ENCODE results near the gene HECTD3.
"Not testable (repeated sequence)": the region's sequence is repeated elsewhere in the genome, so short reads cannot be mapped to it uniquely, and the experiment has no call there.

Gene HECTD3

DNA sequence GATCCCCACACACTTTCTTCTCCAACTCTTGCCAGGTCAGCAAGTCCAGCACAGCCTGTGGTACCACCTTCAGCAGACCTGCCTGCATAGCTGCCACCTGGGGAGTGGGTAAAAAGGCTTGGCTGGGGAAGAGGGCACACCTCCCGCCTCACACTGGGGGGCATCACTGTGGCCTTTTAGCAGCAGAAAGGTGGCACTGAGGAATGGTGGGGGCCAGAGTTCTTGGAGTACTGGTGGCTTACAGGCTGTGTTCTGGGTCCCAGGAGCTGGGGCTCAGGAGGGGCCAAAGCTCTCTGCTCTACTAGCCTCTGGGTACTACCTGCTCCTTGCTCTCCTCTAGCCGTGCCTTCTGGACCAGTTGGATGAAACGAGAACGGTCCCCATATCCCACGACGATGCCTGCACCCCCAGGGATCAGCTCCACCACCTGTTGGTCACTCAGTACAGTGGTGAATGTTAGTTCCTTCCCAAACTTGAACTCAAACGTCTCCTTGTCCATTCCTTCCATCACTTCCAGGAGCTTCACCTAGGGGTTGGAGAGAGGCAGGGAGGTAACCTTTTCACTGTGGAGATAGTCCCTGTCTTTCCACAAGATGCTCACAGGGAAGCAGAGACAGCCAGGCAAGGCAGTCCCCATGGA, 6.7 kb downstream of the HECTD3 start:
- no peaks in the 10 kb centered on the region for H3K79me2 ChIP-seq (ENCODE audit: low read length)
- H3K9ac ChIP-seq (ENCODE audit: low read length): no peak overlapping the region
- H2AFZ ChIP-seq (ENCODE audit: low read depth, low read length): no peak overlapping the region
- H3K36me3 ChIP-seq (replicated peaks; ENCODE audit: low read depth, low read length): no peaks in the 10 kb centered on the region
- H3K4me2 ChIP-seq (ENCODE audit: low read length): no peak overlapping the region
- TF ChIP-seq, protein P1, sequence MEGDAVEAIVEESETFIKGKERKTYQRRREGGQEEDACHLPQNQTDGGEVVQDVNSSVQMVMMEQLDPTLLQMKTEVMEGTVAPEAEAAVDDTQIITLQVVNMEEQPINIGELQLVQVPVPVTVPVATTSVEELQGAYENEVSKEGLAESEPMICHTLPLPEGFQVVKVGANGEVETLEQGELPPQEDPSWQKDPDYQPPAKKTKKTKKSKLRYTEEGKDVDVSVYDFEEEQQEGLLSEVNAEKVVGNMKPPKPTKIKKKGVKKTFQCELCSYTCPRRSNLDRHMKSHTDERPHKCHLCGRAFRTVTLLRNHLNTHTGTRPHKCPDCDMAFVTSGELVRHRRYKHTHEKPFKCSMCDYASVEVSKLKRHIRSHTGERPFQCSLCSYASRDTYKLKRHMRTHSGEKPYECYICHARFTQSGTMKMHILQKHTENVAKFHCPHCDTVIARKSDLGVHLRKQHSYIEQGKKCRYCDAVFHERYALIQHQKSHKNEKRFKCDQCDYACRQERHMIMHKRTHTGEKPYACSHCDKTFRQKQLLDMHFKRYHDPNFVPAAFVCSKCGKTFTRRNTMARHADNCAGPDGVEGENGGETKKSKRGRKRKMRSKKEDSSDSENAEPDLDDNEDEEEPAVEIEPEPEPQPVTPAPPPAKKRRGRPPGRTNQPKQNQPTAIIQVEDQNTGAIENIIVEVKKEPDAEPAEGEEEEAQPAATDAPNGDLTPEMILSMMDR (IDR thresholded peaks at IDR 0.05; ENCODE audit: low read depth, low read length): no peak
- no peak for TF ChIP-seq EZH2phosphoT487 (IDR thresholded peaks at IDR 0.05; ENCODE audit: low read depth)
- H3K4me1 ChIP-seq (ENCODE audit: low read length): peaks cover 6% of the 10 kb centered on the region
- H3K27me3 ChIP-seq (ENCODE audit: low read depth, low read length): no peaks in the 10 kb centered on the region
- no peak overlapping the region for H3K27ac ChIP-seq (ENCODE audit: low read length)
- no peaks in the 10 kb centered on the region for H3K9me3 ChIP-seq (ENCODE audit: insufficient read depth, low read length)
- no peaks in the 10 kb centered on the region for H4K20me1 ChIP-seq (ENCODE audit: insufficient read depth, low read length)
- H3K4me3 ChIP-seq (ENCODE audit: low read length): no peak overlapping the region

GRCh38 chr1:45003741-45004140, 7.4 kb downstream of the HECTD3 start:
- Histone ChIP-seq H3K4me1 (ENCODE audit: low read length) (peaks cover 6% of the 10 kb centered on the region), H3K9me3 (ENCODE audit: insufficient read depth, low read length) (no peaks in the 10 kb centered on the region), H3K27ac (ENCODE audit: low read length) (no peak overlapping the region), H3K9ac (ENCODE audit: low read length) (no peak overlapping the region), H2AFZ (ENCODE audit: low read depth, low read length) (no peak overlapping the region), H3K27me3 (ENCODE audit: low read depth, low read length) (no peaks in the 10 kb centered on the region), H3K4me3 (ENCODE audit: low read length) (no peak overlapping the region), H3K79me2 (ENCODE audit: low read length) (no peaks in the 10 kb centered on the region), H4K20me1 (ENCODE audit: insufficient read depth, low read length) (no peaks in the 10 kb centered on the region), H3K4me2 (ENCODE audit: low read length) (no peak overlapping the region), H3K36me3 (replicated peaks; ENCODE audit: low read depth, low read length) (no peaks in the 10 kb centered on the region)
- TF ChIP-seq EZH2phosphoT487 (IDR thresholded peaks at IDR 0.05; ENCODE audit: low read depth): no peak
- TF ChIP-seq, protein P1 (IDR thresholded peaks at IDR 0.05; ENCODE audit: low read depth, low read length): no peak

DNA sequence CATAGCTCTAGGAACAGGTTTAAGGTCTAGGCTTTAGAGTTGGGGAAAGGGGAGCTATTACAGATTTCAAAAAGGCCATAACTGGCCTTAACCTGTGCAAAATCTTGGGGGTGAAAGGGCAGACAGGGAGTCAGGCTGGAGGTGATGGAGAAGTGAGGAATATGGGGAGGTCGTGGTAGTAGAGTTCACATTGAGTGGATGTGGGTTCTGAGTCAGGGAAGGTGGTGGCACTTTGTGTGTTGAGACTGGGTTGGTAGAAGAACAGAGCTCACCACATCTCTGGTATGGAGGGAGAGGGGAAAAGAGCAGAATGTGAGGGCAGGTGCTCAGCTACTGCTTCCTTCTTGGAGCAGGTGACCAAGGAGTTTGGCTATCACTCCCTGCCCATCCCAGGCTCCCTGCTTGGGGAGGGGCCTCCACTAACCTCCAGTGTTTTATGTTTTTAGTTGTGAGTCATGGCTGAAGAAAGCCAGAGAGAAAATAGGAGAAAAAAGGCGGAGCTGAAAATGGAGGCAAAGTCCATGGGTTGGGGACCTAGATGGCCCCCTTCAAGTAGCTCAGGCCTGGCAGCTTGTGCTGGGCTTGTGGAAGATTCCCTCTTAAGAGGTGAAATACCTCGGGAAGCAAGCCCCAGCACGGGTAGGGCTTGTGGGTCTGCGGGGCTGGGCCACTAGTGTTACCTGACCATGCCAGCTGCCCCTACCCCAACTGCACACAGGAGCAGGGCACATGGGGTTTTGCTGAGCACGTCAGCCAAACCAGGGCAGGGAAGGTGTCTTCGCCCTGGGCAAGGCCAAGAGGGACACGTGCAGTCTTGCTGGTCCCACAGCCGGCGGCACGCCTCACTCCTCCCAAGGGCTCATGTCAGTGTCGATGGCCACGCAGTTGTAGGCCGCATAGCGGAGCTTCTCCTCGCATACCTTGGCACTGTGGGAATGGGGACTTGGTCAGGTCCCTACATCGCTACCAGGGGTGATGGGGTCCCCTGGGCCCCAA, 8.2 kb downstream of the HECTD3 start:
- no peaks in the 10 kb centered on the region for H3K79me2 ChIP-seq (ENCODE audit: low read length)
- no peaks in the 10 kb centered on the region for H3K9me3 ChIP-seq (ENCODE audit: insufficient read depth, low read length)
- H3K4me2 ChIP-seq (ENCODE audit: low read length): no peak overlapping the region
- H3K36me3 ChIP-seq (replicated peaks; ENCODE audit: low read depth, low read length): no peaks in the 10 kb centered on the region
- H3K9ac ChIP-seq (ENCODE audit: low read length): no peak overlapping the region
- no peak overlapping the region for H2AFZ ChIP-seq (ENCODE audit: low read depth, low read length)
- H3K4me3 ChIP-seq (ENCODE audit: low read length): no peak overlapping the region
- H3K27me3 ChIP-seq (ENCODE audit: low read depth, low read length): no peaks in the 10 kb centered on the region
- H3K27ac ChIP-seq (ENCODE audit: low read length): no peak overlapping the region
- no peak for TF ChIP-seq EZH2phosphoT487 (IDR thresholded peaks at IDR 0.05; ENCODE audit: low read depth)
- TF ChIP-seq, protein P1 (IDR thresholded peaks at IDR 0.05; ENCODE audit: low read depth, low read length): no peak
- no peaks in the 10 kb centered on the region for H4K20me1 ChIP-seq (ENCODE audit: insufficient read depth, low read length)
- peaks cover 6% of the 10 kb centered on the region for H3K4me1 ChIP-seq (ENCODE audit: low read length)

DNA sequence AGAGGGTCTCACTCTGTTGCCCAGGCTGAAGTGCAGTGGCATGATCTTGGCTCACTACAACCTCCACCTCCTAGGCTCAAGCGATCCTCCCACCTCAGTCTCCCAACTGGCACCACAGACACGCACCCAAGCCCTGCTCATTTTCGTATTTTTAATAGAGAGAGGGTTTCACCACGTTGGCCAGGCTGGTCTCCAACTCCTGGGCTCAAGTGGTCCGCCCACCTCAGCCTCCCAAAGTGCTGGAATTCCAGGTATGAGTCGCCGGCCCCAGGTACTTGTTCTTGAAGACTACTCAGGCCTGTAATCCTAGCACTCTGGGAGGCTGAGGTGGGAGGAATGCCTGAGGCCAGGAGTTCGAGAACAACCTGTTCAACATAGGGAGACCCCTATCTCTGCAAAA, 9.5 kb downstream of the HECTD3 start:
- not testable (repeated sequence) for H2AFZ ChIP-seq (ENCODE audit: low read depth, low read length); H3K4me1 ChIP-seq (ENCODE audit: low read length); H3K4me2 ChIP-seq (ENCODE audit: low read length); H3K79me2 ChIP-seq (ENCODE audit: low read length); H4K20me1 ChIP-seq (ENCODE audit: insufficient read depth, low read length); H3K9ac ChIP-seq (ENCODE audit: low read length); H3K36me3 ChIP-seq (replicated peaks; ENCODE audit: low read depth, low read length); H3K27me3 ChIP-seq (ENCODE audit: low read depth, low read length); H3K4me3 ChIP-seq (ENCODE audit: low read length); H3K27ac ChIP-seq (ENCODE audit: low read length); H3K9me3 ChIP-seq (ENCODE audit: insufficient read depth, low read length)
